ENCODE measurements around the gene MYO7A.

MYO7A gene

DNA sequence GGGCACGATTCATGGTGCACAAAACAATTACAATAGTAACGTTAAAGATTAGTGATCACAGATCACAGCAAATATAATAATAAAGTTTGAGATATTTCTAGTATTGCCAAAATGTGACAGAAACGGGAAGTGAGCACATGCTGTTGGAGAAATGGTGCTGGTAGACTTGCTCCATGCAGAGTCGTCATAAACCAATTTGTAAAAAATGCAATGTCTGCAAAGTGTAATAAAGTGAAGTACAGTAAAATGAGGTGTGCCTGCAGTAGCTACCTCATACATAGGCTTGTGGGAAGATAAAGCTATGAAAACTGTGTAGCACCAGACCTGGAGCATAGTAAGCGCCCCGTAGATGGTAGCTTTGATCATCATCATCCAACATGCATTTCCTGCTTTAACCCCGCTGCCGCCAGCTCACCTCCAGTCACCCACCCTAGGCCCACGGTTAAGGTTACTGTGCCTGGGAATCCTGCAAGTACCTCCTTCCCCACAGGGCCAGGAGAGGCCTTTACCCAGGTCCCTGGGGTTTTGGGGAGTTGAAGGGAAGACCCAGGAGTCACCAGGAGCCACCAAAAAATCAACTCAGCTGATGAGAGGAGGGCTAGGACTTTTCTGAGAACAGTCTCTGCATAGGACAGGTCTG lies 59.2 kb downstream of the MYO7A start:
- no peak for DNase-seq

DNA sequence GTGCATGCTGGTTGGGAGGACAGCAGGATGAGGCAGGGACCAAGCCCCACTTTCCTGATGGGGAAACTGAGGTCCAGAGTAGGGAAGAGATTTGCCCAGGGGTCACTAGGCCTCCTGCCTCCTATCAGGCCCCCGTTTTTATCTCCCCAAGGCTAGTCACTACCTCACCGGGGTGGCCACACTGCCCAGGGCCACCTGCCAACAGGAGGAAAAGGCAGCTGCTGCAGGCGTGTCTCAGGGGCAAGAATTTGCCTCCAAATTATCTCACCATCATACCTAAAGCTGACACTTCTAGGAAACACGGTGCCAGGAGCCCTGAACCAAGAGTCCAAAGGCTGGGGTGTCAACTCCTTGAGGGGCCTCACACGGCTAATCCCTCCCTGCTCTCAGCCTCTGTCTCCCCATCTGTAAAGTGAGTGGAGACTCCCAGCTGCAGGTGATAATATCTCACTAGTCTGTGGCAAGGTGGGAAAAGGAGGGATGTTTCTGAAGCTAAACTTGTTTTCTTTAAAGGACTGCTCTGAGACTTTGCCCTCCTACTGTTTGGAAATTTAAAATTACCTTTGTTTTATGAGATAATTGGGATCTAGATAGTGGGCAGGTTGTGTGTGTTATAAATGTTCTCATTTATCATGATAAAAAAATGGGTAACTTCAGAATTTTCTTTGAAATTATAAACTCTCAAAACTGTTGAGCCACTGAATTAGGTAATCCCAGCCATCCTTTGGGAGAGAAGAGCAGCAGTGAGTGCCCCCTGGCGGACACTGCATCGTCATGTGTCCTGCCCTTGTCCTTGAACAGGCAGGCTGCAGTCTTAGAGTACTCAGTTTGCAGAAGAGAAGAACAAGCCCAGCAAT lies 60.0 kb downstream of the MYO7A start:
- DNase-seq = peak; percentile 34

DNA sequence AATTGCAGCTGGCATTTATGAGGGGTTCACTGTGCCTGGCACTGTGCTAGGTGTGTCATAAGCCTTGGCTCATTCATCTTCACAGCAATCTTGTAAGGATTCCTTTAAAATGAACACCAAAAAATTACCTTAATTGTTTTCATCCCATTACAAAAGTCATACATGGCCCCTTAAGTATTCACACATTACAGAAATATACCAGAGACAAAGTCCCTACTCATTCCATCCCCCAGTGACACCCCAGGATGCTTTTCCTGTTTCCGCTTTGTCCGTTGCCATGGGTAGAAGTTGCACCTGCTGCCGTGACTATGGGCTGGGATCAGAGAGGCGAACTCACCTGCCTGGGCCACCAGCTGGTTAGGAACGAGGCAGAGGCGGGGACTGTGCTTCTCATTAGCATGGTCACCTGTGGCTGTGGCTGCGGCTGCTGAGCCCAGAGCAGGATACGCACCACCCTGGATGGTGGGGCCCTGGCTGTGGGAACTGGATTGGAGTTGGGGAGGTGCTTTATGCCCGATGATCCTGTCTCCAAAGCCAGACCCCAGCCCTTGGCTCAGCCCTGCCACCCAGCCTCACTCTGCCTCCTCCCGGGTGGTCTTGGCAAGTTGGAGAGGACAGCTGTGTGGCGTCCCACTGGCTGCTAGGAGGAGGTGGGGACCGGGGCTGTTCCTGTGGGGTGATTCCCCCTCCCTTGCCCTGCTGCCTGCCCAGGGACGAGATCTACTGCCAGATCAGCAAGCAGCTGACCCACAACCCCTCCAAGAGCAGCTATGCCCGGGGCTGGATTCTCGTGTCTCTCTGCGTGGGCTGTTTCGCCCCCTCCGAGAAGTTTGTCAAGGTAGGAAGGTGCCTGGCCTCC lies 60.8 kb downstream of the MYO7A start:
- DNase-seq = peak; percentile 59

DNA sequence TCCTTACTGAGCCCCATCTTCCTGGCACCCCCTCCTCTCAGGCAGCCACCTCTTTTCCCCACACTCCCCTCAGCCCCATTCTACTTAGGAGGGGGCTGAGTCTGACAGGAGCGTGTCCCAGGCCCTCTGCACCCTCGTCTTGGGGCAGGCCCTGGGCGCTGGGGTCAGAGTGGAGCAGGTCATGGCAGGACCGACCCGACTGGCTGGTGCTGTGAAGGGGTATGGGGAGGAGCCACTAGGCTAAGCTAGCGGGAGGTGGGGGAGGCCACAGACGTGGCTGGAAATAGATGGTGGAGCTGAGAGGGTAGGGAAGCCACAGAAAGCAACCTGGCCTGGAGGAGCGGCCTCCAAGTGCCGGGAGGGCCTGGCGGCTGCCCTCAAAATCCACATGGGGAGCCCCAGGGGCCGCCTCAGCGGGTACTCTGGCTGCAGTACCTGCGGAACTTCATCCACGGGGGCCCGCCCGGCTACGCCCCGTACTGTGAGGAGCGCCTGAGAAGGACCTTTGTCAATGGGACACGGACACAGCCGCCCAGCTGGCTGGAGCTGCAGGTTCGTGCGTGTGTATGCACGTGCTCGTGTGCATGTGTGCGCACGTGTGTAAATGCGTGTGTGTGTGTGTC lies 61.7 kb downstream of the MYO7A start:
- no peak for DNase-seq

DNA sequence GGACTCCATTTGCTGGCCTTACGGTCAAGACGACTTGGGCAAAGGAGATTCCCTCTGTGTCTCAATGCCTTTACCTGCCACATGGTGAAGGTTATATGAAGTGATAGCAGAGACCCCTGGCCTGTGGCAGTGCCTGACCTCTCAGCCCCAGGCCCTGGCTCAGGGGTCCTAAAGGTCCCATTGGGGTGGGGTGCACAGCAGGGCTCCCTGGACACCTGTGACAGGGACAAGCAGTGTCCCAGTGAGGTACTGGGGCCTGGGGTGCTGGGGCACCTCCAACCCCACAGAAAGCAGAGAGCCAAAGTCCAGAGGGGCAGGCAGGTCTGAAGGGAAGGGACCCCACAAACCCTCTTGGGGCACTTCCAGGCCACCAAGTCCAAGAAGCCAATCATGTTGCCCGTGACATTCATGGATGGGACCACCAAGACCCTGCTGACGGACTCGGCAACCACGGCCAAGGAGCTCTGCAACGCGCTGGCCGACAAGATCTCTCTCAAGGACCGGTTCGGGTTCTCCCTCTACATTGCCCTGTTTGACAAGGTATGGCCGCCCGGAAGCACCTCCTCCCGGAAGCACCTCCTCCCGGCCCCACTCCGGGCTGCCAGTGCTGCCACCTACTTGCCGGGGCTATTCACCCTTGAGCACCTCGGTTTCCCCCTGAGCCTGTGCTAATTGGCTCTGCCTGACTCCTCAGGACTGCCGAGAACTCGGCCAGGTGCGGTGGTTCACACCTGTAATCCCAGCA lies 62.5 kb downstream of the MYO7A start:
- no peak for DNase-seq

DNA sequence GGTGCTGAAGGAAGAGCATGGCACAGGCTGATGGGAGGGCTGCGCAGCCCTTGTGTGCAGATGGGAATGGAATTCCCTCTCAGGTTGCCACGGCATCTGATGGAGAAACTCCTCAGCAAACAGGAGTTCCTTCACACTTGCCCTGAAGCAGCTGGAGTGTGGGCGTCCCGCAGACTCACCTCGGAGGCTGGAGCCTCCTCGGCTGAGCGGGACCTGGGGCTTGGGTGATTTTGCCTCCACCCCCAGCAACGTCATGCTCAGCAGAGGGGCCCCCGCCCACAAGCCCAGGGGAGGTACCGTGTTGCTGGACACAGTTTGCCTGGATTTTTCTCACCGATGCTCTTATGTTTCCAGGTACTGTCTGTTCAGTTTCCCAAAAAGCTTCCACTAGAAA lies 63.4 kb downstream of the MYO7A start:
- DNase-seq = no peak

DNA sequence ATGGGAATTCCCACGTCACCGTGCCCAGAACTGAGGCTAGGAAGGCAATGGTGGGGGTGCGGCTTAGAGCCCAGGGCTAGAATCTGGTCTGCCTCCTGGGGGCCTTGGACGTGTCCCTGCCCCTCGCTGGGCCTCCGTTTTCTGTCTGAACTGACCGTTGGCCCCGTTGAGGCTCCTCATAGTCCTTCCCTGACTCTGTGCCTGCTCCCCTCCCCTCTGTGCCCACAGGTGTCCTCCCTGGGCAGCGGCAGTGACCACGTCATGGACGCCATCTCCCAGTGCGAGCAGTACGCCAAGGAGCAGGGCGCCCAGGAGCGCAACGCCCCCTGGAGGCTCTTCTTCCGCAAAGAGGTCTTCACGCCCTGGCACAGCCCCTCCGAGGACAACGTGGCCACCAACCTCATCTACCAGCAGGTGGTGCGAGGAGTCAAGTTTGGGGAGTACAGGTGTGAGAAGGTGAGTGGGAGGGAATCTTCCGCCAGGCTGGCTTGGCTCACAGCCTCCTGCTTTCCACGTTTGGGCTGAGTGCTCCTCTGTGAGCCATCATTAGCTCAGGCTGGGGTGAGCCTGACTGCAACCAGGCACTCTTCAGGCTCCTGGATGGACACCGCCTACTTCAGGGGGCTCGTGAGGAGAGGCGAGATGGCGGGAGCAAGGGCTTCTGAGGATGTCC lies 63.9 kb downstream of the MYO7A start:
- peak; percentile 26 for DNase-seq

DNA sequence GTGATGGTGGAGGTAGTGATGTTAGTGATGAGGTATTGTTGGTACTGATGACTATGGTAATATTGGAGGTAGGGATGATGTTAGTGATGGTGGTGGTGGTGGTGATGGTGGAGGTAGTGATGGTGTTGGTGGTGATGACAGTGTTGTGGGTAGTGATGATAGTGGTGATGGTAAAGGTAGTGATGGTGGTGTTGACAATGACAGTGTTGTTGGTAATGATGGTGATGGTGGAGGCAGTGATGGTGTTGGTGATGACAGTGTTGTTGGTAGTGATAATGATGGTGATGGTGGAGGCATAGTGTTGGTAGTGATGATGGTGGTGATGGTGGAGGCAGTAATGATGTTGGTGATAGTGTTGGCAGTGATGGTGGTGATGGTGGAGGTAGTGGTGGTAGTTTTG lies 65.1 kb downstream of the MYO7A start:
- DNase-seq = no peak

DNA sequence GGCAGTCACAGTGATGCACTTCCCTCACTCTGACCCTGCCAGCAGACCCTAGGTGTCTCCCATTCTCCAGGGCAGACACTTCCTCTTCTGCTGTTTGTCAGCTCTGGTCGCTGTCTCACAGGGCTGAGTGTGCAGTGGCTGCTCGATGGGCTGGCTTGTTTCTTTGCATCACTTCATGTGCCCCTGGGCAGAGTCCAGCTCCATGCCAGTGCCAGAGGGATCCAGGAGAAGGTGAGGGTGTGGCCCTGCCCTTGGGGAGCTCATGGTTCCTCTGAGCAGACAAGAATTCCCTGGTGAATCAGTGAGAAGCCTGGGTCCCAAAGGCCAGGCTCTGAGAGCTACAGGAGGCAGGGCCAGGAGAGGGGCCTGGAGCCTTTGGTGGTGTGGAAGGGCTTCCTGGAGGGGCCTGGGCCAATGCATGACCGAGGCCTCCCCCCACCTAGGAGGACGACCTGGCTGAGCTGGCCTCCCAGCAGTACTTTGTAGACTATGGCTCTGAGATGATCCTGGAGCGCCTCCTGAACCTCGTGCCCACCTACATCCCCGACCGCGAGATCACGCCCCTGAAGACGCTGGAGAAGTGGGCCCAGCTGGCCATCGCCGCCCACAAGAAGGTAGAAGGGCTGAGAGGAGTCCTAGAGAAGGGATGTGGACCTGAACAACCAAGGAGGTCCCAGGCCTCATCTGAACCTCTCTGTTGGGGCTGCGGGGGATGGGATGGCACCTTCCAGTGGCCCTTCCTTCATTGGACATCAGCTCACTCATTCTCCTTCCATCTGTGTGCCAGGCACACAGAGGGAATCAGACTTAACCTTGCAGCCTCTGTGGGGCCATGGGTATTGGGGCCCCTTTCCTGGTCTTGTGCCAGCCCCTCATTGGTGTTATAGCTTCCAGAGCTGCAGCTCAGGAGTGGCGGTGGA lies 66.1 kb downstream of the MYO7A start:
- DNase-seq = no peak

DNA sequence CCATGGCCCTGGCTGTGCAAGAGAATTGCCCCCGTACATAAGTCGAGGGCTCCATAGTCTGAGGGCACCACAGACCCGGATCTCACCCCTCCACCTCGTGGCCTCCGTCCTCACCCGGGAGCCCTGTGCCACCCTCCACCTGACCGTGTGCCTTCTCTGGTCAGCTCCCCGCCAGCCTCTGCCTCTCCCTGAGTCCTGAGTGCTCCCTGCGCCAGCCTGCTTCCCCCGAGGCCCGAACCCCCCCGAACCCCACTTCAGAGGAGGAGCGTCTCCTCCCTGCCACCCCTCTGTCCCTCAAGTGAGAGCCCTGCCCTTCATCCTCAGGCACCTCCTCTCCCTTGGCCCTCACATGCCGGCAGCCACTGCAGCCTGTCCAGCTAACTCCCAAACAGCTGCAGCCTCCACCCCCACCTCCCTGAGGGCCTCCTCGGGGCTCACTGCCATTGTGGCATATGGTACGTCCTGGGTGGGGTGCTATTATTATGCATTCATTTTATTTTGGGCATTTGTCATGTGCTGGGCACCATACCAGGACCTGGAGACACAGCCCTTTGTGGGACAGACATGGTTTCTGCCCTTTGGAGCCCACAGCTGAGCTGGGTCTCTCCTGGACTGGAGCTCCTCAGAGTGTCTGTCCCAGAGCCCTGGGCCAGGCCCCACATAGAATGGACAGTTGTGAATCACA lies 67.2 kb downstream of the MYO7A start:
- DNase-seq = peak; percentile 19

DNA sequence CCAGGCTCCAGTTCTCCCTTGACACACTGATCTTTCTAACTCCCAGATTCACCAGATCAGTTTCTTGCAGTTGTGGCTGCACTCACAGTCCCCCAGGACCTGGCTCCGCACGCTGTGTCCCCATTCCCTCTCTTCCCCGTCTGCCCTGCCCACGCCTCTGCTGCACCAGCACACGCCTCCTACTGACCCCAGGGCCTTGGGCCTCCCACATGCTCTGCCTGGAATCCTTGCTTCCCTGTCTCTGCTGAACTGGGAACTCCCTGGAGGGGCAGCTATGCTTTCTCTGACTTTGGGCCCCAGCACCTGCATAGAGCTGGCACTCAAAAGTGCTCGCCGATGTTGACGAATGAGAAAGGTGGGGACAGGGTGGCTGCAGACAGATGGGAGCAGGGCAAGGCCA lies 68.9 kb downstream of the MYO7A start:
- no peak for DNase-seq

DNA sequence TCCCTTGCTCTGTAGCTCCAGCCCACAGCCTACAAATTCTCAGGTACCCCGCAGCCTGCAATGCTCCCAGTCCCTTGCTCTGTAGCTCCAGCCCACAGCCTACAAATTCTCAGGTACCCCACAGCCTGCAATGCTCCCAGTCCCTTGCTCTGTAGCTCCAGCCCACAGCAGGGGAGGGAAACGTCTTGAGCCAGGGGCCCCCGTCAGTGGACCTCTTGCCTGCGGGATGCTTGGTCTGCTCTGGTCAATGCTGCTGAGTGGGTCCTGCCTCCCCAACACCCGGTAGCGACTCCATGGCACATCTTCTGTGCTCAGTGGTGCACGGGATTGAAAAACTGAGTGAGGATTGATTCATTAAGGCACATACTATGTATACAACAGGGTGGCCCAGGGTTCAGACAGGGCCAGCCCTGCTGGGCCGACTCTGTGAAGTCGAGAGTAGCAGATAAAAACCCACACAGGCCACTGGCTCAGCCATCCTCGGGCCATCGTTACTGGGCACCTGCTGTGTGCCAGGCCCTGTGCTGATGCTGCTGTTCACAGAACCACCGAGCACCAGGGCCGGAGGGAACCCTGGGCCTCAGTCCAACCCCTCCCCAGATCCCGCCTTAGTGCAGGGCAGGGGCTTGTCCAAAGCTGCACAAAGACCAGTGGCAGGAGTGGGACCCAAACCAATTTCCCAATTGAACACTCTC lies 69.7 kb downstream of the MYO7A start:
- no peak for DNase-seq

DNA sequence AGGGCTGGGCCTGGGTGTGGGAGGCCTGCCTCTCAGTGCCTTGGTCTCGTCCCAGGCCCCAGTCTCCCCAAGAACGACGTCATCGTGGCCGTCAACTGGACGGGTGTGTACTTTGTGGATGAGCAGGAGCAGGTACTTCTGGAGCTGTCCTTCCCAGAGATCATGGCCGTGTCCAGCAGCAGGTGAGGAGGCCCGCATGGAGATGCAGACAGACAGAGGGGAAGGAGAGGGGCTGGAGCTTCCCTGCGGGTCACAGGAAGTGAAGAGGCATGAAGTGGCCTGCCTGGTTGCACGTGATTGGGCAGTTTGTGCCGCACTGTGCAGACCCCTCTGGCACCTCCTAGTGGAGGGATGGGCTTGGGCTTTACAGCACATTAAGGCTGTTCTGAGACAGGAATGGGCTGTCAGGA lies 70.4 kb downstream of the MYO7A start:
- DNase-seq = no peak

DNA sequence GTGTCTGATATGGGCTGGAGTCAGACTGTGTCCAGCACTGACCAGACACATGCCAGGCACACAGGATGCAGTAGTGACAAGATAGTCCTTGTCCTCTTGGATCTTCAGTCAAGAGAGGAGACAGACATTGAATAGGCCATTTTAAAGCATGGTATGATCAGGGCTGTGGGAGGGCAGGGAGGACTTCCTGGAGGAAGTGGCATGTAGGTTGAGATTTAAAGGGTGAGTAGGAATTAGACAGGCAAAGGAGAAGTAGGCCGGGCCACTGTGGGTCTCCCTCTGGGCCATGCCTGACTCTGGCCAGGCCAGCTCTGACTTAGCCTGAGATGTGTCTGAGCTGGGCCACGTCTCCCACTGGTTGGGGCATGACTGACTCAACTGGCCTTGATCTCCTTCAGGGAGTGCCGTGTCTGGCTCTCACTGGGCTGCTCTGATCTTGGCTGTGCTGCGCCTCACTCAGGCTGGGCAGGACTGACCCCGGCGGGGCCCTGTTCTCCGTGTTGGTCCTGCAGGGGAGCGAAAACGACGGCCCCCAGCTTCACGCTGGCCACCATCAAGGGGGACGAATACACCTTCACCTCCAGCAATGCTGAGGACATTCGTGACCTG lies 71.2 kb downstream of the MYO7A start:
- DNase-seq = no peak

DNA sequence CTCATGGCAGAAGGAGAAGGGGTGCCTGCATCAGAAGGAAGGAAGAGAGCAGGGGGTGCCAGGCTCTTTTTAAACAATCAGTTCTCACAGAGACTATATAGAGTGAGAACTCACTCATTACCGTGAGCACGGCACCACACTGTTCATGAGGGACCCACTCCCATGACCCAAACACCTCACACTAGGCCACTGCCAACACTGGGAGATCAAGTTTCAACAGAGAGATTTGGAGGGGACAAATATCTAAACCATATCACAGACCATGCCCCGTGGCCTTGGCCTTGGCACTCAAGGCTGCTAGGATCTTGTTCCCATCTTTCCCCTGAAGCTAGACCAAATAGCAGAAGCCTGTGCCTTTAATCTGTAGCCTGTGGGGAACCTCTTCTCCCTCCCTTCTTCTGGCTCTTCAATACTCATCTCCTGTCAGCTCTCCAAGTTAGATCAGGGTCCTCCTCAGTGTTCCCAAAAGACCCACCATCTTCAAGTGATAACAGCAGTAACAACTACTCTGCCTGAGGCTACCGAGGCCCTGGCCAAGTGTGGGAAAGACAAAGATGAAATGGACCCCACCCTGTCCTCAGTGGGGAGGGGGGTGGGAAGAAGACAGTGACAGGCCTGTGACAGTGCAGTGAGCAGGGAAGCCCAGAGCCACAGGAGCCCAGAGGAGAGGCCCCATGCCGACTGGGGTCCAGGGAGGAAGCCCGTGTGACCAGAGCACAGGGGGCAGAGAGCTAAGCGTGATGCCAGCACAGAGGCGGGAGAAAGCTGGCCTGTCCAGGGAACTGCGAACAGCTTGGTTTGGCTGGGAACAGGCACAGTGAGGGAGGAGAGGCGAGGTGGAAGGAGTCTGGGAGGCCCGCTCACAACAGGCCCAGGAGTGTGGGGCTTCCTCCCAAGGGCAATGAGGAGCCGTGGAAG lies 72.6 kb downstream of the MYO7A start:
- DNase-seq = no peak

DNA sequence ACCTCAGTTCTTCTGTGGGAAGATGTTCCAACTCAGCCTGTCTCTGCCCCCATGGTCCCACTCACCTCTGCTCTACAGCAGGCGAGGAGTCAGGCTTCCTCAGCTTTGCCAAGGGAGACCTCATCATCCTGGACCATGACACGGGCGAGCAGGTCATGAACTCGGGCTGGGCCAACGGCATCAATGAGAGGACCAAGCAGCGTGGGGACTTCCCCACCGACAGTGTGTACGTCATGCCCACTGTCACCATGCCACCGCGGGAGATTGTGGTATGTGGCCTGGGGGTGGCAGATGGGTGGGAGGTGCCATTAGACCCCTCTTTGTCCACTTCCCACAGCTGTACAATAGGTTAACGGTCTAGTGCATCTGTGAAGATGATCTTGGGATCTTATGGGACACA lies 73.3 kb downstream of the MYO7A start:
- DNase-seq = no peak

DNA sequence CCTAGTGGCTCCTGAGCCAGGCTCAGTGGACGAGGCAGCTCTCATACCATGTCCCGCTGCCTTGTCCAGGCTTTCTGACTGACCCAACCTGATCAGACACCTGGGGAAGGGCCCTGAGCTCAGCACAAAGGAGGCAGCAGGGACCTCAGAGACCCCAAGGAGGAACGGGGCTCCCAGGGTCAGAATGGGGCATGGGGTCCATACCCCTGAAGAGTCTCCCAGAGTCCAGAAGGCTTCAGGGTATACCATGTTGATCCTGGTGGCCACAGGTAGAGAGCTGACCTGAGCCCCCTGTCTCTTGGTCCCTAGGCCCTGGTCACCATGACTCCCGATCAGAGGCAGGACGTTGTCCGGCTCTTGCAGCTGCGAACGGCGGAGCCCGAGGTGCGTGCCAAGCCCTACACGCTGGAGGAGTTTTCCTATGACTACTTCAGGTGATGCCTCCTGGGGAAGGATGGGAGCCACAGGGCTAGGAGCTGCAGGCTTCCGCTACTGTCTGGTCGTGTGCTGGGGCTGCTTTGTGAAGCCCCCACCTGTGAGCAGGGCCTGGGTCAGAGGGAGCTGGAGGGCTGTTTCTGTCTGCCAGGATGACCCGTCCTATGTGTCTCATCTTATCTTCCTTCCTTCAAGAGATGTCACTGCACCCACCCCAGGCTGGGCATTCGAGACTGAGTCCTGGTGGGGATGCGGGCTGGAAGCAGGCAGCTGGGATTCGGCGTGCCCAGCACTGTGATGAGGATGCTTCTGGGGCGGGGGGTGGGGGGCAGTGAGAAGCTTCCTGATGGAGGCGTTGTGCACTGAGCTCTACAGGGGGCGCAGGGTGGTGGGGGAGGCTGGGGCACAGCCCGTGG lies 74.2 kb downstream of the MYO7A start:
- no peak for DNase-seq

All from NCI-H2171 treated with DMSO at 0.1 percent for 48 hours (cell line).